ENCODE measurements around the gene ASIC5. TPM values are rescaled to one million over a fixed set of nuclear protein-coding genes. Genes with fewer than 3 reads are reported as not detected.
A peak's percentile ranks its signal among the peaks of the same experiment; 100 is the strongest.

Gene ASIC5
- not detected for total RNA-seq

DNA sequence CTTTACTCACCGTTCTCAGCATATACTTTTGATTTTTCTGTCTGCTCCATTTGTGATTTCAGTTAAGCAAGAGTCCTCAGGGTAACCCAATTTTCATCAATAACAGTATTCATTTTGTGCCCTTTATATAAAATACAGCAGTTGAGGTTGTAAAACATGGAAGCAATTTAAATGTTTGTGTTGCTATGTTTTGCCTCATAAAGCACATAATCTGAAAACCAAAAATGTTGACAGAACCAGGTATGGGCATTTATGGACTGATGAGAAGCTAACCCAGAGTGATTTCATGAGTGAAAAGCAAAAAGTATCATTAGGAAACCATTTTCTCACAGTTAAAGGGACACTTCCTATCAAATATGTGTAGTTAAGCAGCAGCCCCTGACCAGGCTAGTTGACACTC lies at the start of gene ASIC5:
Gene ASIC5 (minus strand): TSS at position 101 of the 400 bp plus-strand sequence. CDS start 51 bp downstream, at position 50.
- Histone ChIP-seq H3K36me3 (no peaks in the 10 kb centered on the region), H3K9me3 (no peaks in the 10 kb centered on the region), H3K4me1 (replicated peaks) (no peaks in the 10 kb centered on the region), H3K27me3 (replicated peaks; ENCODE audit: insufficient read depth) (no peaks in the 10 kb centered on the region), H3K27ac (no peak within 1 kb of the TSS), H3K4me3 (no peak within 1 kb of the TSS)
- TF ChIP-seq POLR2A (IDR thresholded peaks at IDR 0.05) = no peak
- TF ChIP-seq POLR2AphosphoS5 (IDR thresholded peaks at IDR 0.05) = no peak
- TF ChIP-seq, protein P1, sequence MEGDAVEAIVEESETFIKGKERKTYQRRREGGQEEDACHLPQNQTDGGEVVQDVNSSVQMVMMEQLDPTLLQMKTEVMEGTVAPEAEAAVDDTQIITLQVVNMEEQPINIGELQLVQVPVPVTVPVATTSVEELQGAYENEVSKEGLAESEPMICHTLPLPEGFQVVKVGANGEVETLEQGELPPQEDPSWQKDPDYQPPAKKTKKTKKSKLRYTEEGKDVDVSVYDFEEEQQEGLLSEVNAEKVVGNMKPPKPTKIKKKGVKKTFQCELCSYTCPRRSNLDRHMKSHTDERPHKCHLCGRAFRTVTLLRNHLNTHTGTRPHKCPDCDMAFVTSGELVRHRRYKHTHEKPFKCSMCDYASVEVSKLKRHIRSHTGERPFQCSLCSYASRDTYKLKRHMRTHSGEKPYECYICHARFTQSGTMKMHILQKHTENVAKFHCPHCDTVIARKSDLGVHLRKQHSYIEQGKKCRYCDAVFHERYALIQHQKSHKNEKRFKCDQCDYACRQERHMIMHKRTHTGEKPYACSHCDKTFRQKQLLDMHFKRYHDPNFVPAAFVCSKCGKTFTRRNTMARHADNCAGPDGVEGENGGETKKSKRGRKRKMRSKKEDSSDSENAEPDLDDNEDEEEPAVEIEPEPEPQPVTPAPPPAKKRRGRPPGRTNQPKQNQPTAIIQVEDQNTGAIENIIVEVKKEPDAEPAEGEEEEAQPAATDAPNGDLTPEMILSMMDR (IDR thresholded peaks at IDR 0.05) = no peak
- intact Hi-C loops (cut with DNase I) = no loop called here
- WGBS = 3% methylated on average over 1 of the region's 1 CpG
- DNase-seq (ENCODE audit: low spot score) = no peak

DNA sequence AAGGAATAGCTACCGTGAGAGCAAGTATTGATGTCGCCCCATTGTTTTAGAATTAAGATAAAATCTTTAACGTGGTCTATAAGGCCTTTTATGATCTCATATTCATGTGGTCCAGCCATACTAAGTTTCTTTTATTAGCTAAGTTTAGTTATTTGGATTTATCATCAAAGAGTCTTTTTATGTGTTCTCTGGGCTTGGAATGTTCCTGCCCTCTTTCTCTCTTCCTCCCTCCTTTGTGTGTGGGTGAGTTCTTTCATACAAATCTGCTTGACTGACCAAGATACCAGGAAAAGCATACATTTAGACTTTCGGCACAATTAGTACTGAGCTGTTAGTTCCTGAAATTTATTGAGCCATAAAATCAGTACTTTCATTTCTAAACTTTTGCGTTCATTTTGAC lies 48.7 kb upstream of the ASIC5 start:
- Histone ChIP-seq H3K4me1 (replicated peaks) (no peaks in the 10 kb centered on the region), H3K9me3 (no peaks in the 10 kb centered on the region), H3K36me3 (no peaks in the 10 kb centered on the region), H3K27me3 (replicated peaks; ENCODE audit: insufficient read depth) (no peaks in the 10 kb centered on the region), H3K4me3 (no peak overlapping the region), H3K27ac (no peak overlapping the region)
- 8% methylated on average over 5 of the region's 5 CpGs for WGBS
- TF ChIP-seq, protein P1 (IDR thresholded peaks at IDR 0.05) = no peak
- TF ChIP-seq POLR2A (IDR thresholded peaks at IDR 0.05) (no peak), POLR2AphosphoS5 (IDR thresholded peaks at IDR 0.05) (peak; percentile 52)
- no peak for DNase-seq (ENCODE audit: low spot score)
- intact Hi-C loops (cut with DNase I) = no loop called here

DNA sequence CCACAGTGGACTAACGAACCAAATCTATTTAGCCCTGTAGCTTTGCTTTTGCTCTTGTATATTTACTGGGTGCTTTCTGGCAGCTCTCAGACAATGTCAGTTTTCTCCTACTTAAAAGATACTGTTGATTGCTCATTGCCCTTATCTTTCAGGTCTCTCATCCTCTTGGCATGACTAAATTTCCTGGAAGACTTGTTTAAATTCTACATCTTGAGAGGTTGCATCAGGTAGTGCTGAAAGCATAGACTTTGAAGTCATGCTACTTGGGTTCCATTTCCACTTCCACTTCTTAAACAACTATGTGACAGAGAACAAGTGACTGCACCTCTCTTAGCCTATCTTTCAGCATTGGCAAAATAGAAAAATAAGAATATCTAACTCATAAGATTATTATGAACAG lies 45.8 kb upstream of the ASIC5 start:
- H3K36me3 ChIP-seq = no peaks in the 10 kb centered on the region
- no peaks in the 10 kb centered on the region for H3K27me3 ChIP-seq (replicated peaks; ENCODE audit: insufficient read depth)
- H3K27ac ChIP-seq = no peak overlapping the region
- H3K4me3 ChIP-seq = no peak overlapping the region
- DNase-seq (ENCODE audit: low spot score) = no peak
- no peaks in the 10 kb centered on the region for H3K9me3 ChIP-seq
- intact Hi-C loops (cut with DNase I) = no loop called here
- no peaks in the 10 kb centered on the region for H3K4me1 ChIP-seq (replicated peaks)
- 88% methylated on average over 1 of the region's 1 CpG for WGBS
- no peak for TF ChIP-seq POLR2A (IDR thresholded peaks at IDR 0.05)
- TF ChIP-seq, protein P1 (IDR thresholded peaks at IDR 0.05) = no peak
- no peak for TF ChIP-seq POLR2AphosphoS5 (IDR thresholded peaks at IDR 0.05)

DNA sequence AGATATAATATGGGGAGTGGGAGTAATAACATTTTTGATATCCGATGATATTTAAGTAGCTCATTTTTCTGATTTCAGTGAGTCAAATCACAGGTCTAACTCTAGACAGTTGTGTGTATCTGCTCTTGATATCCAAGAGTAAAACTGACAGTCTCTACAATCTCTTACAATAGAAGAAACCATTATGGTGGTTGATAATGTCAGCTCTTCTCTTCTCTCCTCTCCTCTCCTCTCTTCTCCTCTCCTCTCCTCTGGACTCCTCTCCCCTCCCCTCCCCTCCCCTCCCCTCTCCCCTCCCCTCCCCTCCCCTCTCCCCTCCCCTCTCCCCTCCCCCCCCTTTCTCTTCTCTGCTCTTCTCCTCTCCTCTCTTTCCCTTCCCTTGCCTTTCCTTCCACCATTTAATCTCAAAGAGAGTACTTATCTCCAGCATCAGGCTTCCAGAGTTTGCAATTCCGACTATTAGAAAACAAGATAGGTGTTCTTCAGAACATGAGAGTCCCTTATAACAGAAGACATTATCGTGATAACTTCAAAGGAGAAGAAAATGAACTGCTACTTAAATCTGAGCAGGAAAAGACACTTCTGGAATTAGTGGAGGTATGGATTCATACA lies 43.6 kb upstream of the ASIC5 start:
- TF ChIP-seq, protein P1 (IDR thresholded peaks at IDR 0.05) = no peak
- TF ChIP-seq POLR2AphosphoS5 (IDR thresholded peaks at IDR 0.05) (no peak), POLR2A (IDR thresholded peaks at IDR 0.05) (no peak)

More for the DNA sequence above, 43.6 kb upstream of the ASIC5 start:
- DNase-seq (ENCODE audit: low spot score) = no peak
- 95% methylated on average over 3 of the region's 3 CpGs for WGBS
- H3K36me3 ChIP-seq = no peaks in the 10 kb centered on the region
- H3K4me3 ChIP-seq = no peak overlapping the region
- no peaks in the 10 kb centered on the region for H3K27me3 ChIP-seq (replicated peaks; ENCODE audit: insufficient read depth)
- intact Hi-C loops (cut with DNase I) = no loop called here
- H3K4me1 ChIP-seq (replicated peaks) = no peaks in the 10 kb centered on the region
- no peaks in the 10 kb centered on the region for H3K9me3 ChIP-seq
- H3K27ac ChIP-seq = no peak overlapping the region

All from prostate gland (tissue), 2 donors.